Activated CD8-positive, alpha-beta T cell treated with anti-CD3 and anti-CD28 coated beads for 36 hours (primary cell): ENCODE results near the gene RBFOX1. TPM values are rescaled to one million over a fixed set of nuclear protein-coding genes. Genes with fewer than 3 reads are reported as not detected.

Experiments used
- ATAC-seq: fragments of 200-7000 bp; cut with Tn5 transposase; one replicate; pipeline ENCODE4 v1.10.0; 2021; ENCODE audit warnings: mild to moderate bottlenecking, moderate library complexity
- CTCF ChIA-PET: fragments of 350-600 bp; sonication (Branson Sonifier 250); formaldehyde crosslinking; loops from one replicate; lab custom pipeline; 2021; ENCODE audit warnings: antibody characterized with exemption; lab: Charles Lee
- POLR2A ChIA-PET: fragments of 350-600 bp; sonication (Branson Sonifier 250); formaldehyde crosslinking; loops from one replicate; lab custom pipeline; 2021; ENCODE audit warnings: antibody characterized with exemption; lab: Charles Lee
- DNase-seq: peaks from one replicate; pipeline ENCODE4 v3.0.0-alpha.2; 2020
- H3K27ac Mint-ChIP-seq: one replicate; pipeline ENCODE4 v1.8.0; 2021; ENCODE audit warnings: mild to moderate bottlenecking, mixed read lengths
- H3K27me3 Mint-ChIP-seq: one replicate; pipeline ENCODE4 v1.8.0; 2021; ENCODE audit warnings: mixed read lengths
- H3K36me3 Mint-ChIP-seq: one replicate; pipeline ENCODE4 v1.8.0; 2021; ENCODE audit warnings: low read depth, mixed read lengths
- H3K4me1 Mint-ChIP-seq: one replicate; pipeline ENCODE4 v1.8.0; 2021; ENCODE audit warnings: low read depth, mixed read lengths
- H3K4me3 Mint-ChIP-seq: one replicate; pipeline ENCODE4 v1.8.0; 2021; ENCODE audit warnings: mild to moderate bottlenecking, moderate library complexity, mixed read lengths
- H3K9me3 Mint-ChIP-seq: one replicate; pipeline ENCODE4 v1.8.0; 2021; ENCODE audit warnings: mixed read lengths
- intact Hi-C: fragments of 100-400 bp; cut with micrococcal nuclease; formaldehyde crosslinking; loops from one replicate; pipeline ENCODE4 v1.10.0; 2022
- total RNA-seq, 2 experiments: library from RNA; stranded (reverse); gene quantifications; one replicate each; pipeline ENCODE4 v1.2.3, GENCODE V29; 2021
- TF ChIP-seq, protein P1 (sequence below): fragments of 200-600 bp; IDR thresholded peaks from one replicate; pipeline ENCODE4 v1.8.0; 2022; ENCODE audit warnings: antibody characterized with exemption, mild to moderate bottlenecking

Gene RBFOX1
- total RNA-seq, 2 experiments from 2014 or later: not detected

DNA sequence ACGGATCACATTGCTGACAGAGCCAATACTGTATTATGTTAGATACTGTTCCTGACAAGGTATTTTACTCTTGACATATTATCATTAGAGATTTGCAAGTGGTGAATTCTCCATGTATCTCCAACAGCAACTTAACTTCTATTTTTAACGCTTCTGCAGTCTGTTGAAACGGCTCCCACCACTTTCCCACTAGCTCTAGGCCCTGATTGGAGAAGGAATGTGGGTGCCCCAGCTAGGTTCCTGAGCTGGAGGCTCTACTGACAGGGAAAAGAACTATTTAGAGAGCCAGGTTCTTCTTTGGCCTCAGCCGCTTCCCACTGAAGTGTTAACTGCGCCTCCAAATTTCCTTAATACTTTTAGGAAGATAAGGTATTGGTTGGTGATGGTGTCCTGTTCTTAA lies 191.8 kb downstream of the RBFOX1 start:
- no peak overlapping the region for H3K4me3 Mint-ChIP-seq
- TF ChIP-seq, protein P1, sequence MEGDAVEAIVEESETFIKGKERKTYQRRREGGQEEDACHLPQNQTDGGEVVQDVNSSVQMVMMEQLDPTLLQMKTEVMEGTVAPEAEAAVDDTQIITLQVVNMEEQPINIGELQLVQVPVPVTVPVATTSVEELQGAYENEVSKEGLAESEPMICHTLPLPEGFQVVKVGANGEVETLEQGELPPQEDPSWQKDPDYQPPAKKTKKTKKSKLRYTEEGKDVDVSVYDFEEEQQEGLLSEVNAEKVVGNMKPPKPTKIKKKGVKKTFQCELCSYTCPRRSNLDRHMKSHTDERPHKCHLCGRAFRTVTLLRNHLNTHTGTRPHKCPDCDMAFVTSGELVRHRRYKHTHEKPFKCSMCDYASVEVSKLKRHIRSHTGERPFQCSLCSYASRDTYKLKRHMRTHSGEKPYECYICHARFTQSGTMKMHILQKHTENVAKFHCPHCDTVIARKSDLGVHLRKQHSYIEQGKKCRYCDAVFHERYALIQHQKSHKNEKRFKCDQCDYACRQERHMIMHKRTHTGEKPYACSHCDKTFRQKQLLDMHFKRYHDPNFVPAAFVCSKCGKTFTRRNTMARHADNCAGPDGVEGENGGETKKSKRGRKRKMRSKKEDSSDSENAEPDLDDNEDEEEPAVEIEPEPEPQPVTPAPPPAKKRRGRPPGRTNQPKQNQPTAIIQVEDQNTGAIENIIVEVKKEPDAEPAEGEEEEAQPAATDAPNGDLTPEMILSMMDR: no peak
- no peaks in the 10 kb centered on the region for H3K4me1 Mint-ChIP-seq
- H3K27me3 Mint-ChIP-seq: no peaks in the 10 kb centered on the region
- H3K9me3 Mint-ChIP-seq: peaks cover 2% of the 10 kb centered on the region
- intact Hi-C loops: no loop called here
- no peaks in the 10 kb centered on the region for H3K36me3 Mint-ChIP-seq
- ChIA-PET CTCF (no interaction called here), POLR2A (no interaction called here)
- ATAC-seq (no peak), DNase-seq (no peak)
- H3K27ac Mint-ChIP-seq: no peak overlapping the region

DNA sequence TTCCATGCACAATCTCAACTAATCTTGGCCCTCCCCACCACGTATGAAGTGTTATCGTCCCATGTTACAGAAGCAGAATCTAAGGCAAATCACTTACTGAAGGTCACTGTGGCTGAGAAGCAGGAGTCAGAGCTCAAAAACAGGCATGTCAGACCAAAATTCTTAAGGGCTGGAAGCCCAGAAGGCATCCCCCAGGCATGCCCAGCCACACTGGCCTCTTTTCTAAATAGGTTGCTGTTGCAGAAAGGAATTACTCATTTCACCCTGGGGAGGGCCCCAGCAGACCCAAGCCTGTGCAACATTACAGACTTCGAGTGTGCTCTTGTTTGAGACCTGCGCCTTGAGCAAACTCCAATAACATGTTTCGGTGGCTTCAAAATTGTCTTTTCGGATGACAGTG lies 194.1 kb downstream of the RBFOX1 start:
- Mint-ChIP-seq H3K4me1 (no peaks in the 10 kb centered on the region), H3K27ac (no peak overlapping the region)

GRCh38 chr16:7532534-7532933 lies 199.9 kb downstream of the RBFOX1 start:
- intact Hi-C loops: no loop called here
- Mint-ChIP-seq H3K27me3 (no peaks in the 10 kb centered on the region), H3K4me3 (no peak overlapping the region), H3K4me1 (no peaks in the 10 kb centered on the region), H3K27ac (no peak overlapping the region), H3K9me3 (peaks cover 5% of the 10 kb centered on the region), H3K36me3 (no peaks in the 10 kb centered on the region)
- TF ChIP-seq, protein P1: no peak
- ChIA-PET POLR2A (interaction anchor here (1.2 kb wide), 1 partner anchor 15 kb away, joined by 3 read pairs; no protein-coding TSS in a partner anchor), CTCF (interaction anchor here (1.2 kb wide), 1 partner anchor 10 kb away, joined by 3 read pairs; no protein-coding TSS in a partner anchor)
- no peak for DNase-seq
- no peak for ATAC-seq

More for the DNA sequence above, 194.1 kb downstream of the RBFOX1 start:
- H3K27me3 Mint-ChIP-seq: no peaks in the 10 kb centered on the region
- ATAC-seq (no peak), DNase-seq (no peak)
- TF ChIP-seq, protein P1: no peak
- intact Hi-C loops: no loop called here
- no peaks in the 10 kb centered on the region for H3K9me3 Mint-ChIP-seq
- H3K36me3 Mint-ChIP-seq: no peaks in the 10 kb centered on the region
- CTCF ChIA-PET: no interaction called here
- no peak overlapping the region for H3K4me3 Mint-ChIP-seq
- POLR2A ChIA-PET: no interaction called here

- TF ChIP-seq, protein P1: no peak
- Mint-ChIP-seq H3K9me3 (peaks cover 14% of the 10 kb centered on the region), H3K27ac (no peak overlapping the region), H3K4me3 (no peak overlapping the region), H3K4me1 (no peaks in the 10 kb centered on the region), H3K27me3 (no peaks in the 10 kb centered on the region), H3K36me3 (no peaks in the 10 kb centered on the region)
- DNase-seq (no peak), ATAC-seq (no peak)
- POLR2A ChIA-PET: no interaction called here
- intact Hi-C loops: no loop called here
- CTCF ChIA-PET: no interaction called here
Observed at GRCh38 chr16:7534749-7535148, 202.1 kb downstream of the RBFOX1 start.

- no peak for DNase-seq
- intact Hi-C loops: no loop called here
Observed at GRCh38 chr16:7541026-7541425, 208.4 kb downstream of the RBFOX1 start.

More at GRCh38 chr16:7541026-7541425, 208.4 kb downstream of the RBFOX1 start:
- ATAC-seq: no peak
- Mint-ChIP-seq H3K27me3 (no peaks in the 10 kb centered on the region), H3K27ac (no peak overlapping the region), H3K9me3 (peaks cover 14% of the 10 kb centered on the region), H3K36me3 (no peaks in the 10 kb centered on the region), H3K4me1 (no peaks in the 10 kb centered on the region), H3K4me3 (no peak overlapping the region)
- TF ChIP-seq, protein P1: no peak
- CTCF ChIA-PET: no interaction called here
- POLR2A ChIA-PET: no interaction called here
